GDM1 (cell line): Measurements from ENCODE around the gene IPCEF1.
"Not testable (repeated sequence)": the region's sequence is repeated elsewhere in the genome, so short reads cannot be mapped to it uniquely, and the experiment has no call there.

Experiments used
- DNase-seq: peaks from one replicate; lab custom pipeline; 2025; lab: John Stamatoyannopoulos, UW

Gene IPCEF1

GRCh38 chr6:154371281-154371680 lies 14.7 kb upstream of the IPCEF1 start:
- no peak for DNase-seq

- DNase-seq = peak; percentile 9
Observed at GRCh38 chr6:154370545-154370944, 13.9 kb upstream of the IPCEF1 start.

GRCh38 chr6:154367839-154368695 lies 11.5 kb upstream of the IPCEF1 start:
- no peak for DNase-seq

- DNase-seq = no peak
Observed at GRCh38 chr6:154367336-154367735, 10.7 kb upstream of the IPCEF1 start.

- no peak for DNase-seq
Observed at GRCh38 chr6:154363821-154364220, 7.2 kb upstream of the IPCEF1 start.

GRCh38 chr6:154361476-154361875 lies 4.9 kb upstream of the IPCEF1 start:
- DNase-seq = no peak

GRCh38 chr6:154360476-154360875 lies 3.9 kb upstream of the IPCEF1 start:
- no peak for DNase-seq

GRCh38 chr6:154359679-154360078 lies 3.1 kb upstream of the IPCEF1 start:
- no peak for DNase-seq

GRCh38 chr6:154359161-154359574 lies 2.6 kb upstream of the IPCEF1 start:
- no peak for DNase-seq

- DNase-seq = no peak
Observed at GRCh38 chr6:154358019-154358545, 1.5 kb upstream of the IPCEF1 start.

GRCh38 chr6:154356113-154356512 lies 490 bp downstream of the IPCEF1 start:
- DNase-seq = no peak

GRCh38 chr6:154354265-154354777 lies 2.3 kb downstream of the IPCEF1 start:
- DNase-seq = no peak

- DNase-seq = no peak
Observed at GRCh38 chr6:154353626-154354025, 3.0 kb downstream of the IPCEF1 start.

GRCh38 chr6:154352898-154353585 lies 3.6 kb downstream of the IPCEF1 start:
- peak; percentile 11 for DNase-seq

- DNase-seq = no peak
Observed at GRCh38 chr6:154350293-154350692, 6.3 kb downstream of the IPCEF1 start.

GRCh38 chr6:154347981-154348380 lies 8.6 kb downstream of the IPCEF1 start:
- DNase-seq = no peak

- DNase-seq = no peak
Observed at GRCh38 chr6:154345811-154346210, 10.8 kb downstream of the IPCEF1 start.

GRCh38 chr6:154343473-154344308 lies 12.9 kb downstream of the IPCEF1 start:
- no peak for DNase-seq

- DNase-seq = no peak
Observed at GRCh38 chr6:154341871-154342270, 14.7 kb downstream of the IPCEF1 start.

- no peak for DNase-seq
Observed at GRCh38 chr6:154341336-154341735, 15.3 kb downstream of the IPCEF1 start.

- no peak for DNase-seq
Observed at GRCh38 chr6:154337406-154338005, 19.1 kb downstream of the IPCEF1 start.

- DNase-seq = not testable (repeated sequence)
Observed at GRCh38 chr6:154334147-154334546, 22.5 kb downstream of the IPCEF1 start.
